A549 (cell line): ENCODE measurements around the gene MOCS1. TPM values are rescaled to one million over a fixed set of nuclear protein-coding genes. Genes with fewer than 3 reads are reported as not detected.

ENCODE experiments used
- ATAC-seq, 2 experiments: fragments of 200-7000 bp in 1 of 2; fragments of >200 bp in 1 of 2; cut with Nextera tagmentation in 1 of 2; cut with Tn5 transposase in 1 of 2; 3 replicates each; pipeline versions ENCODE4 v1.8.0 to v1.9.1; 2018 to 2020; ENCODE audit warnings: mild to moderate bottlenecking in 1 of 2, moderate library complexity in 1 of 2
- CTCF ChIA-PET: fragments of 300-600 bp; sonication (Branson Sonifier 250); formaldehyde crosslinking; extraction: SDS; loops from one replicate; lab custom pipeline; 2021; ENCODE audit warnings: antibody characterized with exemption, inconsistent platforms; lab: Yijun Ruan, JAX
- POLR2A ChIA-PET: fragments of 350-600 bp; formaldehyde crosslinking; extraction: SDS; loops from one replicate; lab custom pipeline; 2021; ENCODE audit warnings: antibody characterized with exemption, inconsistent platforms; lab: Yijun Ruan, JAX
- DNase-seq, 2 experiments: peaks; one replicate each; pipeline versions ENCODE4 v3.0.0 to v3.0.0-alpha.2; 2011 to 2016; ENCODE audit warnings: low read depth in 1 of 2, low spot score in 1 of 2
- FAIRE-seq: peaks from 2 replicates; lab custom pipeline; 2011; peaks lifted over from hg19 to GRCh38; lab: Jason Lieb, UNC
- H3K27ac ChIP-seq, 2 experiments: fragments of >200 bp; sonication (Bioruptor Twin); formaldehyde crosslinking; 3 replicates each; pipeline ENCODE4 v1.5.1; 2016 to 2017
- H3K4me1 ChIP-seq: fragments of >200 bp; sonication (Bioruptor Twin); formaldehyde crosslinking; 3 replicates; pipeline ENCODE4 v1.6.1; 2016
- H3K4me2 ChIP-seq: fragments of >200 bp; sonication (Bioruptor Twin); formaldehyde crosslinking; 3 replicates; pipeline ENCODE4 v1.6.1; 2016
- H3K4me3 ChIP-seq: fragments of >200 bp; sonication (Bioruptor Twin); formaldehyde crosslinking; 3 replicates; pipeline ENCODE4 v1.5.1; 2016
- H3K9me3 ChIP-seq: fragments of >200 bp; sonication (Bioruptor Twin); formaldehyde crosslinking; 3 replicates; pipeline ENCODE4 v1.6.1; 2016
- BHLHE40 ChIP-seq: IDR thresholded peaks from 2 replicates; pipeline ENCODE4 v1.6.1; 2012; ENCODE audit warnings: low read depth, low read length, inconsistent platforms
- CEBPB ChIP-seq, 2 experiments: fragments of >200 bp in 1 of 2; sonication (Bioruptor Twin) in 1 of 2; formaldehyde crosslinking in 1 of 2; IDR thresholded peaks; 2 replicates each; pipeline ENCODE4 v1.6.1; 2012 to 2016
- CHD4 ChIP-seq: fragments of 200-600 bp; sonication (generic); IDR thresholded peaks from 2 replicates; pipeline ENCODE4 v1.6.1; 2016; ENCODE audit warnings: antibody characterized with exemption, mild to moderate bottlenecking, borderline replicate concordance
- EHF ChIP-seq: fragments of 250-450 bp; sonication (Bioruptor Pico); IDR thresholded peaks from 2 replicates; pipeline ENCODE4 v1.5.0; 2020; ENCODE audit warnings: mild to moderate bottlenecking
- ESRRA ChIP-seq: fragments of 150-350 bp; IDR thresholded peaks from 2 replicates; pipeline ENCODE4 v1.6.1; 2014; ENCODE audit warnings: mild to moderate bottlenecking, low read length, borderline replicate concordance
- FOSL2 ChIP-seq, 2 experiments: fragments of 450-650 bp in 1 of 2; fragments of >200 bp in 1 of 2; sonication (Bioruptor Twin) in 1 of 2; formaldehyde crosslinking; IDR thresholded peaks; 2 replicates each; pipeline versions ENCODE4 v1.5.0 to v1.6.1; 2016 to 2020; ENCODE audit warnings: mild to moderate bottlenecking in 1 of 2, moderate library complexity in 1 of 2
- HEYL ChIP-seq: fragments of 250-450 bp; sonication (Bioruptor Pico); IDR thresholded peaks from 2 replicates; pipeline ENCODE4 v1.8.0; 2021; ENCODE audit warnings: mild to moderate bottlenecking, moderate library complexity
- MAFK ChIP-seq: fragments of 450-650 bp; IDR thresholded peaks from 2 replicates; pipeline ENCODE4 v1.6.1; 2014; ENCODE audit not compliant: partially characterized antibody
- NFE2L2 ChIP-seq: fragments of 150-350 bp; conservative IDR thresholded peaks from 2 replicates; pipeline ENCODE4 v1.6.1; 2014; ENCODE audit warnings: low read length
- NR3C1 ChIP-seq: fragments of >200 bp; sonication (Bioruptor Twin); formaldehyde crosslinking; IDR thresholded peaks from 3 replicates; pipeline ENCODE4 v1.6.1; 2017
- POLR2A ChIP-seq: IDR thresholded peaks from 2 replicates; pipeline ENCODE4 v1.6.1; 2012; ENCODE audit warnings: mild to moderate bottlenecking, low read length
- RCOR1 ChIP-seq: fragments of 150-350 bp; IDR thresholded peaks from 2 replicates; pipeline ENCODE4 v1.6.1; 2014; ENCODE audit warnings: antibody characterized with exemption, low read length, low read depth
- RFX5 ChIP-seq: fragments of 450-650 bp; IDR thresholded peaks from 2 replicates; pipeline ENCODE4 v1.7.1; 2014; ENCODE audit warnings: antibody characterized with exemption, mild to moderate bottlenecking, moderate library complexity
- RNF2 ChIP-seq: fragments of 200-600 bp; sonication (generic); IDR thresholded peaks from 2 replicates; pipeline ENCODE4 v1.6.1; 2016; ENCODE audit warnings: low read depth, mild to moderate bottlenecking, antibody characterized with exemption, moderate library complexity, borderline replicate concordance
- SMC3 ChIP-seq: fragments of >200 bp; sonication (Bioruptor Twin); formaldehyde crosslinking; IDR thresholded peaks from 3 replicates; pipeline ENCODE4 v1.6.1; 2018; ENCODE audit warnings: inconsistent platforms
- TFCP2L1 ChIP-seq: fragments of 250-450 bp; sonication (Bioruptor Pico); IDR thresholded peaks from 2 replicates; pipeline ENCODE4 v1.5.0; 2021; ENCODE audit warnings: mild to moderate bottlenecking
- ZC3H11A ChIP-seq: fragments of 450-650 bp; IDR thresholded peaks from 2 replicates; pipeline ENCODE4 v1.6.1; 2014; ENCODE audit warnings: antibody characterized with exemption, mild to moderate bottlenecking
- ZFP36 ChIP-seq: fragments of 450-650 bp; IDR thresholded peaks from 2 replicates; pipeline ENCODE4 v1.6.1; 2014; ENCODE audit warnings: borderline replicate concordance; ENCODE audit not compliant: partially characterized antibody
- ZNF302 ChIP-seq: fragments of 250-450 bp; sonication (Bioruptor Pico); IDR thresholded peaks from 2 replicates; pipeline ENCODE4 v1.9.0; 2021; ENCODE audit warnings: inconsistent platforms, mild to moderate bottlenecking, moderate library complexity
- ZSCAN20 ChIP-seq: fragments of 250-450 bp; sonication (Bioruptor Pico); IDR thresholded peaks from 2 replicates; pipeline ENCODE4 v1.8.0; 2022; ENCODE audit warnings: mild to moderate bottlenecking, moderate library complexity
- WGBS: methylation state at CpG from one replicate; pipeline ENCODE4 v1.1.6; 2017; ENCODE audit errors: missing lambda C conversion rate; 5-methylcytosine and 5-hydroxymethylcytosine counted together
- polyA plus RNA-seq, 4 experiments: library from polyadenylated mRNA; depleted of rRNA in 3 of 4; stranded (reverse); fragments of >200 nt; fragmentation: RNase III in 1 of 4; extraction: RNeasy Plus Mini Kit Qiagen cat#74134 plus additional on column Dnase treatment in 1 of 4; gene quantifications; 2 replicates in 3 of 4; 3 replicates in 1 of 4; pipeline ENCODE4 v1.2.3, GENCODE V29; 2011 to 2017
- TF ChIP-seq, protein P1 (sequence below): fragments of 250-450 bp; sonication (Bioruptor Pico); IDR thresholded peaks from 2 replicates; pipeline ENCODE4 v1.5.0; 2021; ENCODE audit warnings: mild to moderate bottlenecking, moderate library complexity, borderline replicate concordance
- TF ChIP-seq, protein P2 (sequence below): IDR thresholded peaks from 2 replicates; pipeline ENCODE4 v1.6.1; 2012; ENCODE audit warnings: low read depth, borderline replicate concordance
- TF ChIP-seq, protein P3 (sequence below): fragments of 450-650 bp; IDR thresholded peaks from 2 replicates; pipeline ENCODE4 v1.6.1; 2014; ENCODE audit warnings: antibody characterized with exemption
- TF ChIP-seq, protein P4 (sequence below): fragments of 200-600 bp; sonication (generic); IDR thresholded peaks from 2 replicates; pipeline ENCODE4 v1.6.1; 2016; ENCODE audit warnings: antibody characterized with exemption, mild to moderate bottlenecking, moderate library complexity
- TF ChIP-seq, protein P5 (sequence below): IDR thresholded peaks from 2 replicates; pipeline ENCODE4 v1.6.1; 2012

The MOCS1 gene
- polyA plus RNA-seq, 2 of the 4 experiments (the other 2 are of a cell fraction): 0.68 to 1.8 TPM

DNA sequence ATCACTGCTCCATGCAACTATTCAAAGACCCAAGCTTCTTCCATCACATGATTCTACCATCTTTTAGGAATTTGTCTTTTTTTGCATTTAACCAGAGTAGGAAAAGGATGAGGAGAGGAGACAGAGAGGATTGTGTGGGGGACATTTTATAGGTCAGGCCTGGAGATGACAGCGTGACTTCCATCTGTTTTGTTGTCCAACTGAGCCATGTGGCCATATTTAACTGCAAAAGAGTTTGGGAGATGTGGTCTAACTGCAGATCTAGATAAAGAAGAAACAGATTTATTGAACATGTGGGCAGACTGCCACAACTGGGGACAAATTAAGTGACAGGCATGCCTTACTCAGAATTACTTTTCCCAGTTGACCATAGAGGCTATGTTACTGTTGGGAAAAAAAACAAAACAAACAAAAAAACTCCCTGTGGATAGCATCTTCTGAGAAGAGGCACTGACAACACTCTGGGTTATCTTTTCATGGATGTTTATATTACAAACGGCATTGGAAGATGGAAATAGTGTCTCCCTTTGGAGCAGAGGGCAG is 18.9 kb upstream of the MOCS1 start:
- ChIA-PET POLR2A (no interaction called here), CTCF (no interaction called here)
- FAIRE-seq: no peak

DNA sequence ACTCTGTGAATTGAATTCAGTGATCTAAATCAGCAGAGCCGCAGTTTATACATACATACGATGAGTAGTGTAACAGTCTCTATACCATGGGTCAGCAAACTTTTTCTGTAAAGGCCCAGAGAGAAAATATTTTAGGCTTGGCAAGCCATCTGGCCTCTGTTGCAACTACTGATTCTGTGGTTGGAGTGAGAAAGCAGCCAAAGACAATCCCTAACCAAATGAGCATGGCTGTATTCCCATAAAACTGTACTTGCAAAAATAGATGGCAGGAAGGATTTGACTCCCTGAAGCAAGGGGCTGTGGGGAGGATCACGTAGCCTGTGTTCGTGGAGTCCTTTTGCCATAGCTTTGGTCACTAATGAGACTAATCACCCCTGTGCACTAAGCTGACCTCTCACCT is 17.9 kb upstream of the MOCS1 start:
- ATAC-seq: no peak
- no peak for TF ChIP-seq ESRRA
- TF ChIP-seq, protein P1, sequence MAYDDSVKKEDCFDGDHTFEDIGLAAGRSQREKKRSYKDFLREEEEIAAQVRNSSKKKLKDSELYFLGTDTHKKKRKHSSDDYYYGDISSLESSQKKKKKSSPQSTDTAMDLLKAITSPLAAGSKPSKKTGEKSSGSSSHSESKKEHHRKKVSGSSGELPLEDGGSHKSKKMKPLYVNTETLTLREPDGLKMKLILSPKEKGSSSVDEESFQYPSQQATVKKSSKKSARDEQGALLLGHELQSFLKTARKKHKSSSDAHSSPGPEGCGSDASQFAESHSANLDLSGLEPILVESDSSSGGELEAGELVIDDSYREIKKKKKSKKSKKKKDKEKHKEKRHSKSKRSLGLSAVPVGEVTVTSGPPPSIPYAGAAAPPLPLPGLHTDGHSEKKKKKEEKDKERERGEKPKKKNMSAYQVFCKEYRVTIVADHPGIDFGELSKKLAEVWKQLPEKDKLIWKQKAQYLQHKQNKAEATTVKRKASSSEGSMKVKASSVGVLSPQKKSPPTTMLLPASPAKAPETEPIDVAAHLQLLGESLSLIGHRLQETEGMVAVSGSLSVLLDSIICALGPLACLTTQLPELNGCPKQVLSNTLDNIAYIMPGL (CRISPR knock-in tag): no peak
- no peak for TF ChIP-seq ZFP36
- TF ChIP-seq RNF2: no peak
- TF ChIP-seq POLR2A: no peak
- no peak for TF ChIP-seq ZC3H11A
- no peak for TF ChIP-seq SMC3
- TF ChIP-seq, protein P2, sequence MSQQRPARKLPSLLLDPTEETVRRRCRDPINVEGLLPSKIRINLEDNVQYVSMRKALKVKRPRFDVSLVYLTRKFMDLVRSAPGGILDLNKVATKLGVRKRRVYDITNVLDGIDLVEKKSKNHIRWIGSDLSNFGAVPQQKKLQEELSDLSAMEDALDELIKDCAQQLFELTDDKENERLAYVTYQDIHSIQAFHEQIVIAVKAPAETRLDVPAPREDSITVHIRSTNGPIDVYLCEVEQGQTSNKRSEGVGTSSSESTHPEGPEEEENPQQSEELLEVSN: no peak
- TF ChIP-seq BHLHE40: no peak
- TF ChIP-seq, all 56 proteins: peak for 0

More for the DNA sequence above, 18.9 kb upstream of the MOCS1 start:
- no peak for DNase-seq
- Histone ChIP-seq H3K9me3 (no peaks in the 10 kb centered on the region), H3K4me3 (no peak overlapping the region), H3K27ac (no peak overlapping the region), H3K4me2 (no peak overlapping the region), H3K4me1 (no peaks in the 10 kb centered on the region)
- WGBS: 0% methylated on average over 2 of the region's 2 CpGs
- no peak for ATAC-seq
- TF ChIP-seq ZNF302 (CRISPR knock-in tag) (no peak), NR3C1 (no peak), NFE2L2 (no peak), RFX5 (no peak), ZSCAN20 (CRISPR knock-in tag) (no peak), RCOR1 (no peak), HEYL (CRISPR knock-in tag) (no peak), TFCP2L1 (CRISPR knock-in tag) (no peak), CEBPB (IDR thresholded peaks at IDR 0.05) (no peak), RNF2 (no peak)
- TF ChIP-seq, protein P3, sequence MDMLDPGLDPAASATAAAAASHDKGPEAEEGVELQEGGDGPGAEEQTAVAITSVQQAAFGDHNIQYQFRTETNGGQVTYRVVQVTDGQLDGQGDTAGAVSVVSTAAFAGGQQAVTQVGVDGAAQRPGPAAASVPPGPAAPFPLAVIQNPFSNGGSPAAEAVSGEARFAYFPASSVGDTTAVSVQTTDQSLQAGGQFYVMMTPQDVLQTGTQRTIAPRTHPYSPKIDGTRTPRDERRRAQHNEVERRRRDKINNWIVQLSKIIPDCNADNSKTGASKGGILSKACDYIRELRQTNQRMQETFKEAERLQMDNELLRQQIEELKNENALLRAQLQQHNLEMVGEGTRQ: no peak

DNA sequence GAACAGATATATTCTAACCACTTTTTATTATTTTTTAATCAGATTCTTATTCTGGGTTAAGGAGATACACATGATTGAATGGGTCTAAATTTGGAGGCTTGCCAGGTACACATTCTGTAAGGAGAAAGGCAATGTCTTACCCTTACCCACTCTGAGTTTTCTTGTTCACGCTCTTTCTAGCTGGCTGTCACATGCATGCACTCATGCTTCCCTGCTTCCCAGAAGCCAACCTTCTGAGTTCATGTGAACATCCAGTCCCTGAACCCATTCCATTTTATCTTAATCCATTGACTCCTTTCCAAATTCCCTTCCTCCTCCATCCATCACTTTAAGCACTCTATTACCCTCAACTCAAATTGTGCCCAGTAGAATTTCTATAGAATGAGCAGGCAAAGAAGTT is 17.5 kb upstream of the MOCS1 start:
- no peak overlapping the region for H3K4me3 ChIP-seq
- no peak for FAIRE-seq
- no peak for DNase-seq
- ChIA-PET CTCF (no interaction called here), POLR2A (no interaction called here)
- no peaks in the 10 kb centered on the region for H3K9me3 ChIP-seq
- ATAC-seq: no peak
- no peak overlapping the region for H3K27ac ChIP-seq
- 33% methylated on average over 1 of the region's 1 CpG for WGBS
- no peak overlapping the region for H3K4me2 ChIP-seq
- no peaks in the 10 kb centered on the region for H3K4me1 ChIP-seq
- TF ChIP-seq, protein P2: no peak
- TF ChIP-seq ESRRA (no peak), POLR2A (no peak), CHD4 (no peak), FOSL2 (IDR thresholded peaks at IDR 0.05) (no peak), FOSL2 (CRISPR knock-in tag; IDR thresholded peaks at IDR 0.05) (no peak), EHF (CRISPR knock-in tag) (no peak), SMC3 (no peak), MAFK (no peak), RFX5 (no peak)
- TF ChIP-seq, protein P4, sequence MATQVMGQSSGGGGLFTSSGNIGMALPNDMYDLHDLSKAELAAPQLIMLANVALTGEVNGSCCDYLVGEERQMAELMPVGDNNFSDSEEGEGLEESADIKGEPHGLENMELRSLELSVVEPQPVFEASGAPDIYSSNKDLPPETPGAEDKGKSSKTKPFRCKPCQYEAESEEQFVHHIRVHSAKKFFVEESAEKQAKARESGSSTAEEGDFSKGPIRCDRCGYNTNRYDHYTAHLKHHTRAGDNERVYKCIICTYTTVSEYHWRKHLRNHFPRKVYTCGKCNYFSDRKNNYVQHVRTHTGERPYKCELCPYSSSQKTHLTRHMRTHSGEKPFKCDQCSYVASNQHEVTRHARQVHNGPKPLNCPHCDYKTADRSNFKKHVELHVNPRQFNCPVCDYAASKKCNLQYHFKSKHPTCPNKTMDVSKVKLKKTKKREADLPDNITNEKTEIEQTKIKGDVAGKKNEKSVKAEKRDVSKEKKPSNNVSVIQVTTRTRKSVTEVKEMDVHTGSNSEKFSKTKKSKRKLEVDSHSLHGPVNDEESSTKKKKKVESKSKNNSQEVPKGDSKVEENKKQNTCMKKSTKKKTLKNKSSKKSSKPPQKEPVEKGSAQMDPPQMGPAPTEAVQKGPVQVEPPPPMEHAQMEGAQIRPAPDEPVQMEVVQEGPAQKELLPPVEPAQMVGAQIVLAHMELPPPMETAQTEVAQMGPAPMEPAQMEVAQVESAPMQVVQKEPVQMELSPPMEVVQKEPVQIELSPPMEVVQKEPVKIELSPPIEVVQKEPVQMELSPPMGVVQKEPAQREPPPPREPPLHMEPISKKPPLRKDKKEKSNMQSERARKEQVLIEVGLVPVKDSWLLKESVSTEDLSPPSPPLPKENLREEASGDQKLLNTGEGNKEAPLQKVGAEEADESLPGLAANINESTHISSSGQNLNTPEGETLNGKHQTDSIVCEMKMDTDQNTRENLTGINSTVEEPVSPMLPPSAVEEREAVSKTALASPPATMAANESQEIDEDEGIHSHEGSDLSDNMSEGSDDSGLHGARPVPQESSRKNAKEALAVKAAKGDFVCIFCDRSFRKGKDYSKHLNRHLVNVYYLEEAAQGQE: no peak
- TF ChIP-seq, protein P5, sequence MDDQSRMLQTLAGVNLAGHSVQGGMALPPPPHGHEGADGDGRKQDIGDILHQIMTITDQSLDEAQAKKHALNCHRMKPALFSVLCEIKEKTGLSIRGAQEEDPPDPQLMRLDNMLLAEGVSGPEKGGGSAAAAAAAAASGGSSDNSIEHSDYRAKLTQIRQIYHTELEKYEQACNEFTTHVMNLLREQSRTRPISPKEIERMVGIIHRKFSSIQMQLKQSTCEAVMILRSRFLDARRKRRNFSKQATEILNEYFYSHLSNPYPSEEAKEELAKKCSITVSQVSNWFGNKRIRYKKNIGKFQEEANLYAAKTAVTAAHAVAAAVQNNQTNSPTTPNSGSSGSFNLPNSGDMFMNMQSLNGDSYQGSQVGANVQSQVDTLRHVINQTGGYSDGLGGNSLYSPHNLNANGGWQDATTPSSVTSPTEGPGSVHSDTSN: no peak

More for the DNA sequence above, 17.9 kb upstream of the MOCS1 start:
- Histone ChIP-seq H3K27ac (no peak overlapping the region), H3K4me2 (no peak overlapping the region), H3K4me3 (no peak overlapping the region), H3K9me3 (no peaks in the 10 kb centered on the region), H3K4me1 (no peaks in the 10 kb centered on the region)
- ChIA-PET POLR2A (no interaction called here), CTCF (no interaction called here)
- WGBS: 20% methylated on average over 4 of the region's 4 CpGs
- FAIRE-seq: no peak
- no peak for DNase-seq
